SK-N-SH (cell line): ENCODE data around the gene RAMP1.

ENCODE experiments used
- CTCF ChIP-seq: fragments of 200-600 bp; sonication (generic); IDR thresholded peaks from 2 replicates; pipeline ENCODE4 v1.6.1; 2017; ENCODE audit warnings: antibody characterized with exemption, mild to moderate bottlenecking, moderate library complexity
- EP300 ChIP-seq, 2 experiments: IDR thresholded peaks; 2 replicates each; pipeline versions ENCODE4 v1.4.0 to v1.6.1; 2012; ENCODE audit warnings: borderline replicate concordance in 1 of 2, low read depth in 1 of 2, low read length in 1 of 2
- EZH2phosphoT487 ChIP-seq: fragments of 200-600 bp; sonication (generic); IDR thresholded peaks from 2 replicates; pipeline ENCODE4 v1.6.1; 2017; ENCODE audit warnings: low read depth, mixed run types, mild to moderate bottlenecking, antibody characterized with exemption, moderate library complexity, borderline replicate concordance
- FOSL2 ChIP-seq: IDR thresholded peaks from 2 replicates; pipeline ENCODE4 v1.4.0; 2012; ENCODE audit warnings: low read depth, mild to moderate bottlenecking, moderate library complexity, borderline replicate concordance
- JUND ChIP-seq: IDR thresholded peaks from 2 replicates; pipeline ENCODE4 v1.4.0; 2012
- MXI1 ChIP-seq: IDR thresholded peaks from 2 replicates; pipeline ENCODE4 v1.6.1; 2012; ENCODE audit warnings: mild to moderate bottlenecking, low read depth, low read length, improper control_type of control experiment
- POLR2AphosphoS5 ChIP-seq: IDR thresholded peaks from 2 replicates; pipeline ENCODE4 v1.6.1; 2012; ENCODE audit warnings: low read depth, low read length
- RCOR1 ChIP-seq: fragments of 150-350 bp; IDR thresholded peaks from 2 replicates; pipeline ENCODE4 v1.6.1; 2017; ENCODE audit warnings: antibody characterized with exemption, low read length
- SMC3 ChIP-seq: IDR thresholded peaks from 2 replicates; pipeline ENCODE4 v1.6.1; 2012; ENCODE audit warnings: low read depth, low read length, improper control_type of control experiment
- TCF12 ChIP-seq: IDR thresholded peaks from 2 replicates; pipeline ENCODE4 v1.4.0; 2012

GRCh38 chr2:237912271-237913192, 53.1 kb downstream of the RAMP1 start:
- TF ChIP-seq CTCF (no peak), RCOR1 (no peak), JUND (no peak), EZH2phosphoT487 (no peak), MXI1 (no peak), EP300 (IDR thresholded peaks at IDR 0.05; ENCODE audit: borderline replicate concordance in 1 of 2, low read depth in 1 of 2, low read length in 1 of 2) (no peak), FOSL2 (no peak), SMC3 (no peak), POLR2AphosphoS5 (no peak), TCF12 (no peak)
